IMR-90 (cell line): ENCODE data around the gene PIK3CA.

ENCODE experiments used
- BHLHE40 ChIP-seq: fragments of 150-350 bp; IDR thresholded peaks from 2 replicates; pipeline ENCODE4 v1.6.1; 2016; ENCODE audit warnings: mild to moderate bottlenecking, low read depth, low read length
- ELK1 ChIP-seq: fragments of 150-350 bp; IDR thresholded peaks from 2 replicates; pipeline ENCODE4 v1.6.1; 2016; ENCODE audit warnings: low read depth, mild to moderate bottlenecking, low read length, moderate library complexity, borderline replicate concordance
- FOS ChIP-seq: fragments of 150-350 bp; IDR thresholded peaks from 2 replicates; pipeline ENCODE4 v1.6.1; 2016; ENCODE audit warnings: low read depth, low read length
- MXI1 ChIP-seq: IDR thresholded peaks from 2 replicates; pipeline ENCODE4 v1.6.1; 2012; ENCODE audit warnings: low read depth, mild to moderate bottlenecking, low read length, moderate library complexity, borderline replicate concordance
- NFE2L2 ChIP-seq: fragments of 150-350 bp; IDR thresholded peaks from 2 replicates; pipeline ENCODE4 v1.6.1; 2016; ENCODE audit warnings: low read depth, mild to moderate bottlenecking, low read length
- POLR2A ChIP-seq: IDR thresholded peaks from 2 replicates; pipeline ENCODE4 v1.6.1; 2012; ENCODE audit warnings: mild to moderate bottlenecking, low read depth, low read length
- RAD21 ChIP-seq: IDR thresholded peaks from 2 replicates; pipeline ENCODE4 v1.6.1; 2012; ENCODE audit warnings: low read length, improper control_type of control experiment
- RCOR1 ChIP-seq: IDR thresholded peaks from 2 replicates; pipeline ENCODE4 v1.6.1; 2012; ENCODE audit warnings: mild to moderate bottlenecking, low read length, improper control_type of control experiment; ENCODE audit not compliant: insufficient replicate concordance
- RFX5 ChIP-seq: IDR thresholded peaks from 2 replicates; pipeline ENCODE4 v1.8.0; 2012; ENCODE audit warnings: low read depth, mild to moderate bottlenecking, low read length, moderate library complexity
- SMC3 ChIP-seq: fragments of 150-350 bp; IDR thresholded peaks from 2 replicates; pipeline ENCODE4 v1.6.1; 2016; ENCODE audit warnings: low read depth, mild to moderate bottlenecking, antibody characterized with exemption, low read length, moderate library complexity
- USF2 ChIP-seq: fragments of 150-350 bp; IDR thresholded peaks from 2 replicates; pipeline ENCODE4 v1.6.1; 2017; ENCODE audit warnings: mild to moderate bottlenecking, antibody characterized with exemption, low read length, low read depth
- TF ChIP-seq, protein P1 (sequence below): conservative IDR thresholded peaks from 2 replicates; pipeline ENCODE4 v1.5.1; 2012; ENCODE audit warnings: mild to moderate bottlenecking, low read depth, low read length, improper control_type of control experiment

DNA sequence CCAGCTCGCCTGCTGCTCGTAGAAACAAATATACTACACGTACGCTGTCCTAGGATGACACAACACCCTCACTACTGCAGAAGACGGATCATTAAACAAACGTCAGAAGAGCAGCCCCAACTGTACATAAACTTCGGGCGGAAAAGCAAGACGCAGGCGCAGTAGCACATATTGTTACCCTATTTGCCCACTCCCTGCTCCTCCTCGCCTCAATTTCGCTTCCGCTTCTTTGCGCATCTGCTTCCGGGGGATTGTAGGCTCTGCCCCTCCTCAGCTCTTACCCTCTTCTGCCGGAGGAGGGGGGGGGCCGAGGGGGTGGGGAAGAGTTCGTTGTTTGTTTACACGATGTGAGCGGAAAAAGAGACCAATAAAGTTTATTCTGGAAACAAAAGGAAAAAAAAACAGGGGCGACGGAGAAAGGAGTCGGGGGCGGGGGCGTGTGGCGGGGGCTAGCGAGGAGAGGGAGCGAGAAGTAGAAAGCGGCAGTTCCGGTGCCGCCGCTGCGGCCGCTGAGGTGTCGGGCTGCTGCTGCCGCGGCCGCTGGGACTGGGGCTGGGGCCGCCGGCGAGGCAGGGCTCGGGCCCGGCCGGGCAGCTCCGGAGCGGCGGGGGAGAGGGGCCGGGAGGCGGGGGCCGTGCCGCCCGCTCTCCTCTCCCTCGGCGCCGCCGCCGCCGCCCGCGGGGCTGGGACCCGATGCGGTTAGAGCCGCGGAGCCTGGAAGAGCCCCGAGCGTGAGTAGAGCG is at the start of gene PIK3CA:
- TF ChIP-seq, protein P1, sequence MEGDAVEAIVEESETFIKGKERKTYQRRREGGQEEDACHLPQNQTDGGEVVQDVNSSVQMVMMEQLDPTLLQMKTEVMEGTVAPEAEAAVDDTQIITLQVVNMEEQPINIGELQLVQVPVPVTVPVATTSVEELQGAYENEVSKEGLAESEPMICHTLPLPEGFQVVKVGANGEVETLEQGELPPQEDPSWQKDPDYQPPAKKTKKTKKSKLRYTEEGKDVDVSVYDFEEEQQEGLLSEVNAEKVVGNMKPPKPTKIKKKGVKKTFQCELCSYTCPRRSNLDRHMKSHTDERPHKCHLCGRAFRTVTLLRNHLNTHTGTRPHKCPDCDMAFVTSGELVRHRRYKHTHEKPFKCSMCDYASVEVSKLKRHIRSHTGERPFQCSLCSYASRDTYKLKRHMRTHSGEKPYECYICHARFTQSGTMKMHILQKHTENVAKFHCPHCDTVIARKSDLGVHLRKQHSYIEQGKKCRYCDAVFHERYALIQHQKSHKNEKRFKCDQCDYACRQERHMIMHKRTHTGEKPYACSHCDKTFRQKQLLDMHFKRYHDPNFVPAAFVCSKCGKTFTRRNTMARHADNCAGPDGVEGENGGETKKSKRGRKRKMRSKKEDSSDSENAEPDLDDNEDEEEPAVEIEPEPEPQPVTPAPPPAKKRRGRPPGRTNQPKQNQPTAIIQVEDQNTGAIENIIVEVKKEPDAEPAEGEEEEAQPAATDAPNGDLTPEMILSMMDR = no peak
- TF ChIP-seq USF2 = no peak
- no peak for TF ChIP-seq NFE2L2
- TF ChIP-seq BHLHE40 = no peak
- TF ChIP-seq POLR2A = peak; percentile 73; the same call in 1 of the 2 replicates
- TF ChIP-seq MXI1 = no peak; the same call in 1 of the 2 replicates
- TF ChIP-seq RAD21 = no peak
- TF ChIP-seq FOS = no peak
- no peak for TF ChIP-seq RCOR1
- no peak for TF ChIP-seq ELK1
- TF ChIP-seq SMC3 = no peak
- TF ChIP-seq RFX5 = no peak
